ENCODE results near the gene RALGDS. TPM values are rescaled to one million over a fixed set of nuclear protein-coding genes. Genes with fewer than 3 reads are reported as not detected.

RALGDS gene
- total and polyA plus RNA-seq, 7 experiments from 2014 or later: 17.8 to 123 (median 76.9) TPM

GRCh38 chr9:133153227-133154096, 32.4 kb upstream of the RALGDS start:
- Mint-ChIP-seq H3K4me1 (peaks cover 0 to 9% (median 1%) of the 10 kb centered on the region in 7 donors), H3K4me3 (no peak overlapping the region), H3K36me3 (no peaks in the 10 kb centered on the region), H3K27ac (no peak overlapping the region), H3K27me3 (no peaks in the 10 kb centered on the region), H3K9me3 (no peaks in the 10 kb centered on the region)
- H3K27me3 ChIP-seq (ENCODE audit: control insufficient read depth in 2 of 2, insufficient read depth in 2 of 2, low read length in 2 of 2): no peaks in the 10 kb centered on the region
- peaks cover 1 to 3% of the 10 kb centered on the region in 2 donors for H3K4me1 ChIP-seq (ENCODE audit: control insufficient read depth in 2 of 2, insufficient read depth in 2 of 2, low read length in 2 of 2)
- intact Hi-C loops (cut with micrococcal nuclease): no loop called here
- no peaks in the 10 kb centered on the region for H3K9me3 ChIP-seq (ENCODE audit: control insufficient read depth in 2 of 3, low read length in 3 of 3)
- H3K27ac ChIP-seq (ENCODE audit: low read depth, low read length): no peak overlapping the region
- H3K4me3 ChIP-seq (ENCODE audit: low read length): no peak overlapping the region
- no peak for DNase-seq
- H3K36me3 ChIP-seq (ENCODE audit: control insufficient read depth in 2 of 3, insufficient read depth in 3 of 3, low read length in 3 of 3): no peaks in the 10 kb centered on the region
- ChIA-PET POLR2A (no interaction called here), CTCF (interaction anchor here (0.6 kb wide), 1 partner anchor 224 kb away, joined by 9 read pairs; no protein-coding TSS in a partner anchor)
- no peak for ATAC-seq

- intact Hi-C loops (cut with micrococcal nuclease): no loop called here
- ChIA-PET POLR2A (no interaction called here), CTCF (interaction anchor here (0.6 to 9.9 kb wide), 2 partner anchors 28 to 46 kb away, joined by 3 to 161 read pairs; no protein-coding TSS in a partner anchor)
- ATAC-seq (no peak), DNase-seq (no peak)
- Mint-ChIP-seq H3K4me1 (peaks cover 10 to 25% (median 16%) of the 10 kb centered on the region in 7 donors), H3K9me3 (no peaks in the 10 kb centered on the region), H3K36me3 (peaks cover 0 to 3% (median 0%) of the 10 kb centered on the region in 5 donors), H3K27me3 (no peaks in the 10 kb centered on the region), H3K4me3 (peak overlapping the region in 4 of 10 donors; percentile 18 to 54 (median 22)), H3K27ac (peak overlapping the region in 5 of 9 donors; percentile 23 to 69 (median 54))
- no peaks in the 10 kb centered on the region for H3K27me3 ChIP-seq (ENCODE audit: control insufficient read depth in 2 of 2, insufficient read depth in 2 of 2, low read length in 2 of 2)
- no peaks in the 10 kb centered on the region for H3K9me3 ChIP-seq (ENCODE audit: control insufficient read depth in 2 of 3, low read length in 3 of 3)
- no peaks in the 10 kb centered on the region for H3K36me3 ChIP-seq (ENCODE audit: control insufficient read depth in 2 of 3, insufficient read depth in 3 of 3, low read length in 3 of 3)
- H3K27ac ChIP-seq (ENCODE audit: low read depth, low read length): no peak overlapping the region
- H3K4me3 ChIP-seq (ENCODE audit: low read length): no peak overlapping the region
- H3K4me1 ChIP-seq (ENCODE audit: control insufficient read depth in 2 of 2, insufficient read depth in 2 of 2, low read length in 2 of 2): peaks cover 16 to 17% of the 10 kb centered on the region in 2 donors
Measured at GRCh38 chr9:133151601-133152525, 30.8 kb upstream of the RALGDS start.

- ChIA-PET POLR2A (no interaction called here), CTCF (interaction anchor here (0.6 to 9.9 kb wide), 2 partner anchors 29 to 45 kb away, joined by 3 to 161 read pairs; no protein-coding TSS in a partner anchor)
- H3K27me3 ChIP-seq (ENCODE audit: control insufficient read depth in 2 of 2, insufficient read depth in 2 of 2, low read length in 2 of 2): no peaks in the 10 kb centered on the region
- H3K27ac ChIP-seq (ENCODE audit: low read depth, low read length): no peak overlapping the region
- H3K4me1 ChIP-seq (ENCODE audit: control insufficient read depth in 2 of 2, insufficient read depth in 2 of 2, low read length in 2 of 2): peaks cover 19% of the 10 kb centered on the region in 2 donors
- intact Hi-C loops (cut with micrococcal nuclease): no loop called here
- H3K36me3 ChIP-seq (ENCODE audit: control insufficient read depth in 2 of 3, insufficient read depth in 3 of 3, low read length in 3 of 3): no peaks in the 10 kb centered on the region
- peak overlapping the region in 7 of 9 donors; percentile 23 to 90 (median 69) for H3K27ac Mint-ChIP-seq
- H3K9me3 Mint-ChIP-seq: no peaks in the 10 kb centered on the region
- no peaks in the 10 kb centered on the region for H3K9me3 ChIP-seq (ENCODE audit: control insufficient read depth in 2 of 3, low read length in 3 of 3)
- ATAC-seq: no peak
- peaks cover 10 to 30% (median 20%) of the 10 kb centered on the region in 7 donors for H3K4me1 Mint-ChIP-seq
- DNase-seq: no peak
- no peak overlapping the region for H3K4me3 ChIP-seq (ENCODE audit: low read length)
- no peaks in the 10 kb centered on the region for H3K27me3 Mint-ChIP-seq
- peak overlapping the region in 8 of 10 donors; percentile 10 to 83 (median 52) for H3K4me3 Mint-ChIP-seq
- H3K36me3 Mint-ChIP-seq: peaks cover 0 to 3% (median 0%) of the 10 kb centered on the region in 5 donors
Measured at GRCh38 chr9:133151041-133151440, 30.0 kb upstream of the RALGDS start.

GRCh38 chr9:133149130-133150015, 28.3 kb upstream of the RALGDS start:
- H3K4me3 ChIP-seq (ENCODE audit: low read length): peak overlapping the region; percentile 71
- no peaks in the 10 kb centered on the region for H3K36me3 ChIP-seq (ENCODE audit: control insufficient read depth in 2 of 3, insufficient read depth in 3 of 3, low read length in 3 of 3)
- H3K27me3 Mint-ChIP-seq: no peaks in the 10 kb centered on the region
- no peaks in the 10 kb centered on the region for H3K9me3 Mint-ChIP-seq
- no peaks in the 10 kb centered on the region for H3K9me3 ChIP-seq (ENCODE audit: control insufficient read depth in 2 of 3, low read length in 3 of 3)
- POLR2A ChIA-PET: interaction anchor here (0.6 to 5.6 kb wide), 10 partner anchors 18 to 205 kb away, joined by 3 to 48 read pairs (median 4); partner anchors contain the start of genes GTF3C5, RALGDS and TSC1
- H3K27ac Mint-ChIP-seq: peak overlapping the region; percentile 71 to 88 (median 84)
- intact Hi-C loops (cut with micrococcal nuclease): loop anchor here (1.0 to 10.0 kb wide), 10 partner anchors 17 to 1015 kb away; partner anchors contain the start of genes BRD3 (in 1 of the 2), GTF3C5 (in 1 of the 2), RNU6ATAC (in 1 of the 2) and SETX (in 1 of the 2)
- peaks cover 10 to 46% (median 36%) of the 10 kb centered on the region in 7 donors for H3K4me1 Mint-ChIP-seq
- peaks cover 27 to 34% of the 10 kb centered on the region in 2 donors for H3K4me1 ChIP-seq (ENCODE audit: control insufficient read depth in 2 of 2, insufficient read depth in 2 of 2, low read length in 2 of 2)
- H3K36me3 Mint-ChIP-seq: peaks cover 0 to 3% (median 0%) of the 10 kb centered on the region in 5 donors
- peak overlapping the region; percentile 80 for H3K27ac ChIP-seq (ENCODE audit: low read depth, low read length)
- DNase-seq: peak; percentile 63 to 88 (median 68)
- peak; percentile 67 for ATAC-seq
- H3K27me3 ChIP-seq (ENCODE audit: control insufficient read depth in 2 of 2, insufficient read depth in 2 of 2, low read length in 2 of 2): no peaks in the 10 kb centered on the region
- CTCF ChIA-PET: interaction anchor here (0.6 to 9.9 kb wide), 4 partner anchors 34 to 127 kb away, joined by 3 to 161 read pairs (median 8); no protein-coding TSS in a partner anchor
- H3K4me3 Mint-ChIP-seq: peak overlapping the region; percentile 55 to 83 (median 76)

GRCh38 chr9:133148199-133149129, 27.4 kb upstream of the RALGDS start:
- intact Hi-C loops (cut with micrococcal nuclease): loop anchor here (1.0 to 10.0 kb wide), 11 partner anchors 16 to 1016 kb away; partner anchors contain the start of genes GTF3C5 (in 2 of the 2), BRD3 (in 1 of the 2), RALGDS (in 1 of the 2) and RNU6ATAC (in 1 of the 2)
- ATAC-seq (peak; percentile 47), DNase-seq (peak; percentile 51 to 81 (median 69))
- Histone ChIP-seq H3K9me3 (ENCODE audit: control insufficient read depth in 2 of 3, low read length in 3 of 3) (no peaks in the 10 kb centered on the region), H3K4me1 (ENCODE audit: control insufficient read depth in 2 of 2, insufficient read depth in 2 of 2, low read length in 2 of 2) (peaks cover 34 to 41% of the 10 kb centered on the region in 2 donors), H3K4me3 (ENCODE audit: low read length) (peak overlapping the region; percentile 91), H3K36me3 (ENCODE audit: control insufficient read depth in 2 of 3, insufficient read depth in 3 of 3, low read length in 3 of 3) (no peaks in the 10 kb centered on the region), H3K27ac (ENCODE audit: low read depth, low read length) (peak overlapping the region; percentile 97), H3K27me3 (ENCODE audit: control insufficient read depth in 2 of 2, insufficient read depth in 2 of 2, low read length in 2 of 2) (no peaks in the 10 kb centered on the region)
- CTCF ChIA-PET: interaction anchor here (0.6 to 9.9 kb wide), 11 partner anchors 12 to 351 kb away, joined by 3 to 161 read pairs (median 5); no protein-coding TSS in a partner anchor
- Mint-ChIP-seq H3K27me3 (no peaks in the 10 kb centered on the region), H3K4me3 (peak overlapping the region; percentile 86 to 97 (median 94)), H3K36me3 (peaks cover 0 to 3% (median 0%) of the 10 kb centered on the region in 5 donors), H3K9me3 (no peaks in the 10 kb centered on the region), H3K27ac (peak overlapping the region; percentile 87 to 100 (median 97)), H3K4me1 (peaks cover 14 to 53% (median 42%) of the 10 kb centered on the region in 7 donors)
- POLR2A ChIA-PET: interaction anchor here (0.6 to 5.6 kb wide), 9 partner anchors 13 to 204 kb away, joined by 3 to 48 read pairs (median 7); partner anchors contain the start of genes GTF3C5 and TSC1
